Stimulated activated naive CD4-positive, alpha-beta T cell (primary cell): ENCODE measurements around the gene OPCML.

Source experiments
- DNase-seq, 6 experiments: peaks; one replicate each; lab custom pipeline; 2025; lab: John Stamatoyannopoulos, UW

Gene OPCML

DNA sequence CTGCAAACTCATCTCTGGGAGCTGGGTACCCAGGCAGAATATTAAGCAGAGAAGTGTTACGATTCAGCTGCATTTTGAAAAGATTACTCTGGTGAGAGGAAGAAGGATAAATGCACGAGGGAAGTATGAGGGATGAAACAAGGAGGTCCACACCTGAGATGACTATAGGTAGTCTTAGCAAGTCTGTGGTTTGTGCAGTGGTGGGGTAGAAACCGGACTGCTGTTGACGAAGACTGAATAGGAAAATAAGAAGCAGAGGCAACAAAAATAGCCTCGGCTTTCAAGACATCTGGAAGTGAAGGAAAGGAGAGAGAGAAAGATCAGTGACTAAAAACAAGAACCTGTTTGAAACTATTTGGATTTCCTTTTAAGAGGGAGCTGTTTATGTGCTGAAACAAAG, 810.8 kb downstream of the OPCML start:
- no peak for DNase-seq

DNA sequence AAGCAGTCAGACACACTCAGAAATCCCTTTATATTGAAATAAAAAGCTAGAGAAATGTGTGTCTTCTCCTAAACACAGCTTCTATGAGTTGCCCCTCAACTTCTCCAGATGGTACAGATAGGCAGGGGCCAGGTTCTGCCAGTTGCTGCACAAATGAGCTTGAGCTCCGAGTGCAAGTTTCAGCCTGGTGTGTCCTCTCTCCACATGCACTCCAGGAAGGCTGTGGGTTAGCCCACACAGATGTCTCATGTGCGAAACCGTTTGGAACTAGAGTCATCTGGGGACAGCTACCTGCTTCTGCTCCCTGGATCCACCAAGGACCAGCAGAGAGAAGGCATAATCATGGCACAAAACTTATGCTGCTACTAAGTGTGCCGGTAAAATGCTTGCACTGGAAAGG, 812.6 kb downstream of the OPCML start:
- no peak for DNase-seq

DNA sequence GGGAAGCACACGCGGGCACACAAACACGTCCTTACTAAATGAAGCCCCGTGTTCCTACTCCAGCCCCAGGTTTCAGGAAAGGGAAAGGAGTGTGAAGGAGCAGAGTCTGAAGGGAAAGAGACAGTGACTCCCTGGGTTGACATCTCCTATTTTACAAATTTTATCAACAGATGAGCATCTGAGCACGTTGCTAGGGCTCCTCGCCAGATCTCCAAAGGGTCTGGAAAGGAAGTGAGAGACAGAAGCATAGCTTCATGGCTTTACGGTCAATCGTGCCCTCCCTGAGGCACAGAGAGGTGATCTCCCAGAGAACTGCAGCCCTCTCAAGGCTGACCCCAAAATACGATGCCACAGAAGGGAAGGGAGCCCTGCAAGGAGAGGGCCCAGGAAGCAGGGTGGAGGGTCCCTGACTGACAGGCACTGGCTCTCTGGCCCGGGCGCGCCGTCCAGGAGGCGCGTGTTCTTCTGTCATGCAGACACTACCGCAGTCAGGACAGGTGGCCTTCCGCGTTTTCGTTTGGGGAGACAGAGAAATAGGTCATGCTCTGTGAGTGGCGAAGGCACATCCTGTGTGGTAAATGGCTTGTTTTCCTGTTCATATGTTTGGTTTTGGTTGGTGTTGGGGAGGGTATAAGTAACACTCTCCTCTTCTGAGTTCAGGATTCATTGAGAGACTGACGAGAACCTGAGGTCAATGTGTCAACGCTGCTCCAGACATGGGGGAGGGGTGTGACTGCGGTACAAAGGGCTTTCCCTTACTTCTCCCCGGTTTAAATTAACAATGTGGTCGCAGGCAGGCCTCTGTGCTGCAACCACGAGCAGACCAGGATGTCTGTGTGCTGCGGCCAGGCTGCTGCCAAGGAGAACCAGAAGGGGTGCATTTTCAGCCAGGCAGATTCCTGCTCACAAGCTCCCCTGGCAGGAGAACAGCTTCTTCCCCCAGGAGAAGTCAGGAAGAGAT, 813.3 kb downstream of the OPCML start:
- DNase-seq: no peak

DNA sequence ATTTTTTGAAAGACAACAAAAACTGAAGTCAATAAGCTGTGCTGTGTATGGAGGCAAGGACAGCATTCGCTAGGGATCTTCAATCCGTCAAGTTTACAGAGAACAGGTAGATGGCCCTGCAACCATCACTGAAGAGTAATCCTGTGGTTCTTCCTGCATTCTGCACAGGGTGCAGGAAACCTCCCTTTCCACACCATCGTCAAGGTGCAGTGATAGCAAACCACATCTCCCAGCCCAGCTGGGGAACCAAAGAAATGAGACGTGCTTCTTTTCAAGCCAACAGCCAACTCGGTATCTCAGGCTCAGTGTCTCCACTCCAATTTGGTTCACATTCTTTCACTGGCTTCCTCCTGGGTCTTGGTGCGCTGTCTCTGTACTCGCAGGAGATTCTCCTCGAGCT, 814.5 kb downstream of the OPCML start:
- DNase-seq: no peak

DNA sequence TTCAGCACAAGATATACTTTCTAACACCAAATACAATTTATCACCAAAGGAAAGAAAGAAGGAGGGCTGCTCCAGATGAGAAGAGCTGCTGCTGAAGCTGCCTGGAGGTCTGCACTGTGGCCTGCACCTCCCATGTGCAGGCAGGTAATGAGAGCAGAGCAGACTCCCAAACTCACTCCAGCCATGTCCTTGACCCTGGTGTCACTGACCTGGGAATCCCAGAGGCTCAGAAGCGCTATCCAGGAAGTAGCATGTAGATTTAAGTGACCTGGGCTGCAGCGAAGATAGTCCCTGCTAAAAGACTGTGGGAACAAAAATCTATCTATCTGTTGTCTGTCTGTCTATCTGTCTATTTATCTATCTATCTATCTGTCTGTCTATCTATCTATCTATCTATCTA, 816.3 kb downstream of the OPCML start:
- DNase-seq: no peak

DNA sequence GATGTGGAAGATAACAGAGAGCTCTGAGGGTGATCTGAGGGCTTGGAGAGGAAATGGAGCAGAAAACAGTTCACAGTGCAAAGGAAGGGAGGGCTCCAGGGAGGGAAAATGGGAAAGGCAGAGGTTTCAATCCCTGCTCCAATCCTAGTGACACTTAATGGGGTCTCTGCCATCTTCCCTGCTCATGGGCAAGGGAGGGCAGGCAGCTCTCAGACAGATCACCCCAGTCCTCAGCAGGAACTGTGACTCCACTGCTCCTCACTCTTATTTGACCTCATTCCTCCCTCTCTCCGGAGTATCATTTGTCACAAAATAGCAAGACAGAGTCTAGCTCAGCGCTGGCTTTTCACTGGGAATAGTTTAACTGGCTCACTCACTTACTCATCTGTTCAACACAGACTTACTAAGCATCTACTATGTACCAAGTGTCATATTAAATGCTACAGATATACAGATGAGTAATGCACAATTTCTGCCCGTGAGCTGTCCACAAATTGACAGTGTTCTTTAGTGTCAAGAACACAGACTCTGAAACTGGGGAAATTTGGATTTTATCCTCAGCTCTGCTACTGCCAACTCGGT, 817.4 kb downstream of the OPCML start:
- DNase-seq: no peak

DNA sequence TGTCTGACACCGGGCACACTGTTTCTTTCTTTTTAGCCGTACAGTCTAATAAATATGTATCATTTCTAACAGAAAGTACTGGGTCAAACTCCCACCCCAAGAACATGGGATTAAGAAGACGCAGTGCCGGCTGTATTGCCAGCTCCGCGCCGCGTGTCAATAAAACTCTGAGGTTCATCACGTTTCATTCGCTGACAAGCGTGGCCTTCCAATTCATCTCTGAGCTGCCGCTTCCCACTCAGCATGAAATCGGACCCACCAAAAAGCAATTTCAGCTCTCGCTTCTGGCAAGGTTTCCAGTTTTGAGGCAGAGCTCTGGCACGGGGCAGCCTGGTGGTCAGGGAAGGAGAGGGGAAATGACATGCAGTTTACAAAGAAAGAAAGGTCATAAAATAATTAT, 819.8 kb downstream of the OPCML start:
- no peak for DNase-seq

DNA sequence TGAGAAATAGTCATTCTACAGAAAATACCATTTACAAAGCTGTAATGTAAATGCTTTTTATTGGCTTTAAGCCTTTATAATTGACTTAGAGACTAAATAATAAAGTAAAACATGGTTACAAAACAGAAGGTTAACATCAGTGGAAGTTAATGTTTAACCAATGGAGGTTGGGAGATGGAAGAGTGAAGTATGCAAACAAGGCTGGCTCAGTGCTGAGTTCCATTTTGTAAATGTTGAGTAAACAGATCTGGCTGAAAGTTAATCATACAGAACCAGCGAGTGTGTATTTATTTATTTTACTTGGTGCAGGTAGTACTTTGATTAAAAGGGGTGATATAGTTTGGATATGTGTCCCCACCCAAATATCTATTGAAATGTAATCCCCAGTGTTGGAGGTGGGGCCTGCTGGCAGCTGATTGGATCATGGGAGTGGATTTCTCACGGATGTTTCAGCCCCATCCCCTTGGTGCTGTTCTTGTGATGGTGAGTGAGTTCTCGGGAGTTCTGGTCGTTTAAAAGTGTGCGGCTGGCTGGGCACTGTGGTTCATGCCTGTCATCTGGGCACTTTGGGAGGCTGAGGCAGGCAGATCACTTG, 827.4 kb downstream of the OPCML start:
- no peak for DNase-seq

DNA sequence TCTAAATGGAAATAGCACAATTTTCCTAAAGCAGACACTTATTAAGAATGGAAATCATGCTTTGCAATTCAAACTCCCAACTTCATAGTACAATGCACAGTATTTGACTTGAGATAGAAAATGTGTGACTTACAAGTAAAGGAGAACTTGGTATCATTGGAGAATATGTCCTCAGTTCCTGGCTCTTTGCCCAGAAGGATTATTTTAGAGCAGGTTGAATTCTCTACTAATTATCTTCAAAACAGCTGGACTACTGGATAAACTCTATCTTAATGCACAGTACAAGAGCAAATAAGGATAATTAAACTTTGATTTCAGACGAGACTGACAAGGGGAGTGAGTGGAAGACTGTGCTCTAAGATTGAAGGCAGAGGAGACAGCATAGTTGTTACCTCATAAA, 839.4 kb downstream of the OPCML start:
- no peak for DNase-seq

DNA sequence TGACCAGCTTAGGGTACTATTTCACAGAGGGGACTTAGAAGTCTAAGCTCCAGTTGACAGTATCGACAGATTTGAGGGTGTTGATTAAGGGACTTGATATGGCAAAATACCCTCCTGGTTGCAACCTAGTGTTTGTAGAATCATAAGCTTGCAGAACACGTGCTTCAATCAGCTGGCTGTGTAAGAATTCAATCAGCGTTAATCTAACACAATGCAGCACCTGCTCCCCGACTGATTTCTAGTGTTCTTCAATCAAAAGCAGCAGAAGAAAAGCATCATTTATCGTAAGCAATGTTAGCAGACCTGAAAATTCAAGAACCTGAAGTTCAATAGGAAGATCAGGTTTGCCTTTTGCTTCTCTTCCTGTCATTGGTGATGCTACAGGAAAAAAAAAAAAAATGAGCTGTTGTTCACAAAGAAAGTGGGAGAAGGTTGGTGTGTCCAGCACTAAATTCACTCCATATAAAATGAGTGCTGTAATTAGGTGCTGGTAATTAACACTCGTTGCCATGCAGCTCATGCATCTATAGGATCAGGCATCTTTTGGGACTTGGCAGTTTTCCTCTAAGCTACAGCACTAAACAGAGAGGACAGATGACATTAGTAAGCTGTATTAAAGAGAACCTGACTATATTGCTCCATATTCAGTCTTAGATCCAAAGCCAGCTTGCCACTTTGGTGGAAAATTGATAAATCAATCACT, 840.3 kb downstream of the OPCML start:
- no peak for DNase-seq

DNA sequence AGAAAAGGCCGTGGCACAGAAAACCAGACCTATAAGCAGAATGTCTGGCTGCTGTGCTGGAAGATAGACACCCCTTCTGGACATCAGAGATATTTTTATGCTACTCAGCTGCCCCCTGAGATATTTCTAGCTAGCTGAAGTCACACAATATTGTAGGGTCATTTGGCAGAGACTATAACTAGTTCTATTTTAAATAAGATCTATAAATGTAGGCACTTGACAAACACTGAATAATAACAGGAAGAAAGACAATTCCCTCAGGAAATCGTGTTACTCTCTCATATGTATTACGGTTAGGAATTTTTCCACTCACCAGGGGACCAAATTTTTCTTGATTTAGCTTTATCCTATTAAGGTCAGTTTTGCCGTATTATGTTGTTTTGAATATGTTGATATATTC, 845.4 kb downstream of the OPCML start:
- no peak for DNase-seq

DNA sequence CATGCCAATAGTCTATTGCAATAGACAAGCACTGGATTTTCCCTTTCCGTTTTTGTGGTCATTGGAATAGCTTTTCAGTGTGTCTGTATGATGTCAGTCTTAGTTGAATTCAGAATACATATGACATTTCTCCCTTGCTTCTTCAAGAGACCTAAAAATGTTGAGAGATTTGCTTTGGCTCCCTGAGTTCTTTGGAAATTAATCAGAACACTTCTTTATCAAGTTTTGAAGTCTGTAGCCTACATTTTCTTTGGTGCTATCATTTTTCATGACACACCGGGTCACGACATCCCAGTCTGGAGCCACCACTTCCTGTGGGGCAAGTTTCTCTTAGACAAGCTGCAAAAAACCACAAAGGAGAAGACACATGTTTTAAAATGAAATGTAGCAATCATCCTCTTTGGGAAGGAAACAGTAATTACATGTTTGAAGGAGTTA, 847.1 kb downstream of the OPCML start:
- no peak for DNase-seq

DNA sequence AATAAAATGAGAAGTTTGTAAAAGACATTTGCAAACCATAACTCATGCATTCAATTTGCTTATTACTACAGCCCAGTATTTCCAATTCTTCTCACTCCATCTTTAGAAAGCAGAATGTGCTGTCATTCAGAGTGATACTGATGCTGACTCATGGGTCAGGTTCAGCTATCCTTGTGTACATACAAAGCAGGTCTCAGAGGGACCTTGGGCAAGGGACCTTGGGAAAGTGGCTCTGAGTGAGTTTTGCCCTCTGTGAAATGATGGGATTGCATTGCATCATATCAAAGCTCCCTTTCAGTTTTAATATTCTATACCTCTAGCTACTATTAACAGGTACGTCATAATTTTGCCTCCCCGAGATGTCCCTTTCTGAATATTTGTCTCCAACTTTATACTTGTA, 848.7 kb downstream of the OPCML start:
- no peak for DNase-seq

DNA sequence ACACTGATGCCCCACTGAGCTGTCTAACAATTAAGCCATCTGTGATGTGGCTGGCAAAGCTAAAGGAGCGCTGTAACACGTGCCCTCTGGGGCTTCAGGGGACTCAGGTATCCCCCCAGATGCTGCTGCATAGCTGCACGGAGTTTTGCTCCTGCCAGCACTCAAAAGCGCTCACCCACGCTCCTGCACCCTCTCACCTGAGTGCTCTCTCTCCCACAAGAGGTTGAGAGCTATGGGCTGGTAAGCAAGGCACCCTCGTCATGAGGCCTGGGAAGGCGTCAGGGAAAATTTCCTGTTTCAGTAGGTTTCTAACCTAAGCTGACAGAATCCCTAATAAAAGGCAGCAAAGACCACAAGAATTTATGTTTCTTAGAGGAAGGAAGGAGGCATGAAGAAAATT, 850.3 kb downstream of the OPCML start:
- DNase-seq: no peak

DNA sequence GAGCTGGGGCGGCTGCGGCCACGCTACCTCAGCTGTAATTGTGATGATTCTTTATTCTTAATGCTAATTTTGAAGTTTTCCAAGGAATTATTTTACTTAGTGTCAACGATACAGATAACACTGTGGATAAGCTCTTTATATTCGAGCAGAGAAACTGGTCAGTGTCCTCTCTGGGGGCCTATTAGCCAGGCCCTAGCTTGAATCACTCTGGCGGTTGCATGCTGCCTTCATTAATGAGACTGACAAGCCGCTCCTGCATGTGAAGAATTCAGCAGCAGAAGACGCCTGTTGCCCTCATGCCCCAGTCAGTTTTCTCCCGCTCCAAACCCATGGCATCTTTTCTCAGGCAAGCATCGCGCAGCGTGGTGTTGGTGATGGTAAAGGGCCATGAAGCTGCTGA, 851.7 kb downstream of the OPCML start:
- no peak for DNase-seq

DNA sequence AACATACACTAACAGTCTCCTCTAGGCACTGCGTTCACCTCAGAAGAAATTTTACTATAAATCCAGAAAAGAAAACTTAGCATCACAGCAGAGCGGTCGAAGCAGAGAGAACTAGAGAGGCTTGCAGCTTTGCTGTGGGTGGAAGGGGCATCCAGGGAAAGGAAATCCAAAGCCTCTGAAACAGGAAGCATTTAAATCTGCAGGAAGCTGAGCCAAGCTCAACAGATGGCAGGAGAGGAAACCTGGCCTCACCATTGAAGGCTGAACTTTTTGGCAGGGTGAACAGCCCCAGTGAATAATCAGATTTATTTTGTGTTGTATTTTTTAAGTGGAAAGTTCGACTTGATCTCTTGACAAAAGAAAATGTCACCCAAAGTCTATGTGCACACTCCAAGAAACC, 858.1 kb downstream of the OPCML start:
- no peak for DNase-seq

DNA sequence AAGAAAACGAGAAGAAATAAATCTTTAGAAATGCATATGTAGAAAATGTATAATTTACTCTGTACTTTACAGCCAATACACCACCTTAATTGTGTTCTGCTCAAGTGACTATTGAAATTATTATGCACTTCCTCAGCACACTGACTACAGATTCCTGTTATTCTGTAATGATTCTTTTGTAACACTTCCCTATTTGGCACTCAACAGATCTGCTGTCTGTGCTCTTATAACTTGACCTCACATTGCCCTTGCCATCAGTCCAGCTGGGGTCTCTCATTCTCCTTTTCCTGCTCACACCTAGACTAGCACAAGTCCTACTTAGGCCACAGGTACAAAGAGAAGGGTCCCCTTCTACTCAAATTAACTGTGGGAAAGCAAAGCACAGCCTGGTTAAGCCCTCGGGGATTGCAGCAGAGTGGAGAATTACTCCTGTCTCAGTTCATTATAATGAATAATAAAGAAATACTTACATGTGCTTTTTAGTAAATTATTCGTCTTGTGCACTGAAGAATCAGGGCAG, 860.4 kb downstream of the OPCML start:
- no peak for DNase-seq

DNA sequence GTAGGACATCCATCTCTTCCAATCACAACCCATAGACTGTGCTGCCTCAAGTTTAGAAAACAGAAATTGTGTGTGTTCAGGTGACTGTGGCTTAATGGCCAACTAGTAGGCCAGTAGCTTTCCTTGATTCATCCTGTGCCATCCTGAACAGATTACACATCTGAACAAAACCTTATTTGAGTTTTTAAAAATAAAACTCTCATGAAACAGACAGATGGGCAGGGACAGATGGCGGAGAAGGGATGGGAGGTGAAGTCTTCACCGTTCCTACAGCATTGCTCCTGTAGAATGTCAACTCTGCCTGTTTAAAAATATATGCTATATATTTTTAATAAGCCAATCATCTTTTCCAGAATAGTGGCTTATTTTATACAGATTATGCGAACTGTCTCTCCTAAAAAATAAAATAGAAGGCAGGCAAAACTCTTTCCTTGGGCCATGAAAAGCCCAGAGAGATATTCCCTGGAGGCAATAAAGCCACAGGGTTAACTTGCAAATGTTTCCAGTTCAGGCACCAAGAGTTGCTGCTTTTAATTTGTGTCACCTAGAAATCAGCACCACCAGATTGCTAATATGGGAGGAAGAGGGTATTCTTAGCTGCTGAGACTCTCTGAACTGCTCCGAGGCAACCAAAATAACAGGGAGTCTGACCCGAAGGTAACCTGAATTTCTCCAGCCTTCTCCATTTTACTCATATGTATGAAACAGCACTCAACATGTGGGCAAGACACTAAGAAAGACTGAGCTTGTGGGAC, 861.2 kb downstream of the OPCML start:
- DNase-seq: no peak

DNA sequence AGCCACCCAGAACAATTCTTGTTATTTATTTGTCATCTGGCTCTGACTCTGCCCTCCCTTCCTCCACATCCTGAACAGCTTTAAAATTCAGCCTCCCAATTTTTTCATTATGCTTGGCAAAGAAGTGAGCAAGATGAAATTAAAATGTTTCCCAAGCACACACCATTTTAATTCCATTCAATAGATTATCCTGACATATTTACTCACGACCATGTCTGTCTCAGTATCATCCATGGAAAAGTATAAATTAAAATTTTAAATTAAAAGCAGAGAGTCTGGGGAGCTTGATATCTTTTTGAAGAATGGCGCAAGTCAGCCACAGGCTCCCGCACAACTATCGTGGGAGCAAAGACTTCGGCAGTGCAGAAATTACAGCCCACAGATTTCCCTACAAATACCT, 862.4 kb downstream of the OPCML start:
- DNase-seq: no peak

DNA sequence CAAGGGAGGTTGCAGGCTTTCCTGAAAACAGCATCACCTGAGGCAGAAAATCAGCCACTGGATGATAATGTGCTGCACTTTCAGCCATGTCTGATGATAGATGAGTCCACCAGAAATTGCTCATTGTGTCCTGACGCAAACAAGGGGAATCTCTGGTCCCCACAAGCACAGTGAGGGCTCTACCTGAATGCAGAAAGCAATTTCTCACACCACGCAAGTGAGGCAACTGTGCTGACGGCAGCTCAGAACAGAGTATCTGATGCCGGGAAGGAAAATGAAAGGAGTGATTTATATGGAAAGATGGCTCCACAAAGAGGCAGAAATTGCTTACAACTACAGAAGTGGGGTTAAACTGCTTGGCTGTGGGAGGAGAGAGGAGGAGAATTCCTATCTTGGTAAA, 867.1 kb downstream of the OPCML start:
- DNase-seq: no peak

DNA sequence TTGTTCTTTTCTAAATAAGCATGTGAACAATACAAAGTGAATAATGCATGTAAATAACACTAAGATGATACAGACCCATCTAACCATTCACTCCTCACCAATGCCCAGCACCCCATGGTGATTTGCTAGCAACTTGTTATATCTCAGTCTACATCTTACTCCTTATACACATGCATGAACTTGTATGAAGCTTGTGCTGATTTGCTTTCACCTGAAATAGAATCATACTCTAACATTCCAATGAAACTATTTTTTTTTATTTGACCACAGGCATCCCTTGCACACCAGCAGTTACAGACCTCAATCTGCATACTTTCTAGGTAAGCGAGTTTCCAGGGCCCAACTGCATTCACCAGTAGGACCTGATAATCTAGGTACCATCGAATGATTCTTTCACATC, 873.6 kb downstream of the OPCML start:
- no peak for DNase-seq

DNA sequence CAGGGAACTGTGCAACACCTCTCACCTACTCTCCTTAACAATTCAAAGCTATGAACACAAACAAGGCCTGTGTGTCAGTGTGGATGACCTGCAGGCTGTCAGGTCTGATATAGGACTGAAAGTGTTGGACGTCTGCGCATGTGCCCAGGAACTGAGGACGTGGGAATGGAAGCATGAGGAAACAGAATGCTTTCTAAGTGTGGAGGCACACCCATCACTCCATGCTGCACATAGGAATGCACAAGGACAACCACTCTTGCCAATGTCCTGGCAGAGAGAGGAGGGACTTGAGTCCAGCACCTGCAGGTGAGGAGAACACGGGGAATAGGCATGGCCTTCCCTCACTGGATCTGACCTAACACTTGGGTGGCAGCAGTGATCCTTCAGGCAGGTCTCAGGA, 874.3 kb downstream of the OPCML start:
- DNase-seq: no peak
